Activated T-cell treated with anti-CD3 and anti-CD28 coated beads, Interleukin-2, amount 50 U/mL, for 72 hours (primary cell): ENCODE results near the gene SCO2. TPM values are rescaled to one million over a fixed set of nuclear protein-coding genes. Genes with fewer than 3 reads are reported as not detected.

Source experiments
- ATAC-seq, 2 donors: fragments of 150-1000 bp; cut with Tn5 transposase; replicated peaks in 1 of 2; 2 replicates each; pipeline ENCODE4 v1.10.0; 2021; ENCODE audit warnings: moderate library complexity in 2 of 2, mild to moderate bottlenecking in 1 of 2
- DNase-seq, 2 donors: peaks; one replicate each; pipeline ENCODE4 v3.0.0; 2021 to 2022; ENCODE audit warnings: mixed read lengths in 1 of 2
- H3K27ac Mint-ChIP-seq: one replicate; pipeline ENCODE4 v1.8.0; 2022; ENCODE audit warnings: mild to moderate bottlenecking, moderate library complexity, mixed read lengths
- H3K27me3 Mint-ChIP-seq: one replicate; pipeline ENCODE4 v1.8.0; 2022; ENCODE audit warnings: low read depth, mixed read lengths
- H3K36me3 Mint-ChIP-seq, 2 donors: one replicate each; pipeline ENCODE4 v1.8.0; 2022; ENCODE audit warnings: mixed read lengths in 2 of 2, mild to moderate bottlenecking in 1 of 2; ENCODE audit not compliant: insufficient read depth in 2 of 2
- H3K4me1 Mint-ChIP-seq: one replicate; pipeline ENCODE4 v1.8.0; 2022; ENCODE audit warnings: low read depth, mixed read lengths
- H3K4me3 Mint-ChIP-seq, 2 donors: one replicate each; pipeline ENCODE4 v1.8.0; 2022; ENCODE audit warnings: mild to moderate bottlenecking in 2 of 2, mixed read lengths in 2 of 2, moderate library complexity in 2 of 2
- H3K9me3 Mint-ChIP-seq, 2 donors: one replicate each; pipeline ENCODE4 v1.8.0; 2022; ENCODE audit warnings: mixed read lengths in 2 of 2
- total RNA-seq, 2 donors: library from RNA; stranded (reverse); gene quantifications; one replicate each; pipeline ENCODE4 v1.2.3, GENCODE V29; 2022

SCO2 gene
- total RNA-seq, 2 donors from 2014 or later: 8.3 to 8.5 TPM

- DNase-seq: no peak
- Mint-ChIP-seq H3K27ac (no peak overlapping the region), H3K36me3 (no peaks in the 10 kb centered on the region), H3K9me3 (no peaks in the 10 kb centered on the region), H3K4me1 (peaks cover 8% of the 10 kb centered on the region), H3K4me3 (no peak overlapping the region), H3K27me3 (no peaks in the 10 kb centered on the region)
- peak in 1 of 2 donors; percentile 17 for ATAC-seq
These were observed 38.0 kb downstream of the SCO2 start for GRCh38 chr22:50487290-50488005.

DNA sequence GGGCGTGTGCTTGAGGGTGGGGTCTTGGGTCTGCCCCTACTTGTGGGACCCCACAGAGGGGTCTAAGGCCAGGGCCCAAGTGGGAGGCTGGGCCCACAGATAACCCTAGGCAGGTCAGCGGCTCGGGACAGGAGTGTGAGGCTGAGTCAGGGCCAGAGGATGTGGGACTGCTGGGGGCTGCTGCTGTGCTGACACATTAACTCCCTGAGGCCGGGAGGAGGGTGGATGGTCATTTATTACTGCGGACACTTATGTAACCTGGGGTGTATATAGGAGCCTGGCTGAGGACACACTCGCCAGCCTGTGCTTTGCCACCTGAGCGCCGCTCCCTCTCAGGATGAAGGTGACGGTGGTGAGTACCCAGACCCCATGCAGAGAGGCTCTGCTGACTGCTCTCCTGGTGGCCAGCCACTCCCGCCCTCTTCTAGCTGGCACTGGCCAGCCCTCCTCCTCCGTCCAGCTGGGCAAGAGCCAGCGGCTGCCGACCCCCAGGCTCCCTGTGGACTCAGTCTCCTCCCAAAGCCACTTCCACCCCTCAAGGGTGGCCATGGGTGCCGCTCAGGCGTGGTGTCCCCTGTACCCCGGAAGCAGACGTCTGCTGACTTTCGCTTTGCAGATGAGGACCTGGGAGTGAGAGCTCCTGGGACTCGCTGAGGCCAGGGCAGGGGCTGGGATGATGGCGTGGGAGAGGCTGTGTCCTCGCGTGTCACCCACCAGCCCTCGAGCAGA lies 38.7 kb downstream of the SCO2 start, which contains the start of gene MIOX:
TSS of gene MIOX (plus strand) at position 299 of the 729 bp plus-strand sequence. CDS start at position 338, 39 bp downstream.
- Mint-ChIP-seq H3K27me3 (no peaks in the 10 kb centered on the region), H3K4me3 (no peak within 1 kb of the TSS), H3K4me1 (peaks cover 8% of the 10 kb centered on the region), H3K27ac (no peak within 1 kb of the TSS), H3K36me3 (no peaks in the 10 kb centered on the region), H3K9me3 (no peaks in the 10 kb centered on the region)
- ATAC-seq (peak in 1 of 2 donors; percentile 8), DNase-seq (no peak)

GRCh38 chr22:50485221-50486131 lies 39.9 kb downstream of the SCO2 start:
- H3K9me3 Mint-ChIP-seq: no peaks in the 10 kb centered on the region
- no peak overlapping the region for H3K4me3 Mint-ChIP-seq
- no peak overlapping the region for H3K27ac Mint-ChIP-seq
- no peaks in the 10 kb centered on the region for H3K4me1 Mint-ChIP-seq
- no peak for ATAC-seq
- no peak for DNase-seq
- H3K36me3 Mint-ChIP-seq: no peaks in the 10 kb centered on the region
- peaks cover 1% of the 10 kb centered on the region for H3K27me3 Mint-ChIP-seq

DNA sequence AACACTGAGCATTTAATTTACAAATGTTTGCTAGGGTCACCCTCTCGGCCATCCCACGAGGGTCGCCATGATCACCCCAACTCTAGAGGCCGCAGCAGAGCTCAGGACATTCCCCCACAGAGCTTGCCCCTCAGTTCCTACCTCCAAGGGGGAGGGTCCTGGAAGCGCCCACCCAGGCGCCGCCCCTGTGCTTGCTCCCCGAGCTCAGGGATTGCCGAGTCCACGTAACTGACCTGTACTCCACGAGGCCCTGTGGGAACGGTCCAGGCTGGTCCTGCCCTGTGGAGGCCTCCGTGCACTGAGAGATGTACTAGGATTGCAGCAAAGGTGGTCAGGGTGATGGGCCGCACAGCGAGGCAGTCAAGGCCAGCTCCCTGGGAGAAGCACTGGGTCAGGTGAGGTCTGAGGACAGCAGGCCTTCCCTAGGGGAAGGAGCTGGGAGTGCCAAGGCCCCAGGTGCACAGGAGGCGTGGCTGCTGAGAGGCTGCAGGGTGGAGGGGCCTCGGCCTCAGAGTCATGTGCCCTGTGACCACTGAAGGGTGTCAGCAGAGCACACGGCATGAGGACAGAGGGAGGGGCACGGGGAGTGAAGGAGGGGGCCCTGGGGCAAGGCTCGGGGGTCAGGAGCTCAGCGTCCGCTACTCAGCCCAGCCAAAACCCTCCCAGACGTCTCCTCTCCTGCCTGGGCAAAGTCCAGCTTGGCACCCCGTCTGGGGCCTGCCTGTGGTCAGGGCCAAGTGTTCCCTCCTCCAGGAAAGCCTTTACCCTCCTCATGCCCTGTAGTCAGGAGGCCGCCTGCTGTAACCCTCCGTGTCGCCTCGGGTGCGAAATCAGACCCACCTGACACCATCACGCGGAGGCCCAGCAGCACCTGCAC lies 41.2 kb downstream of the SCO2 start:
- Mint-ChIP-seq H3K4me3 (peak overlapping the region in 1 of 2 donors; percentile 10), H3K9me3 (no peaks in the 10 kb centered on the region), H3K27ac (no peak overlapping the region), H3K4me1 (peaks cover 7% of the 10 kb centered on the region), H3K36me3 (peaks cover 0 to 3% of the 10 kb centered on the region in 2 donors), H3K27me3 (peaks cover 9% of the 10 kb centered on the region)
- ATAC-seq (no peak), DNase-seq (no peak)

GRCh38 chr22:50483556-50483955 lies 41.8 kb downstream of the SCO2 start:
- no peak for ATAC-seq
- no peak for DNase-seq
- Mint-ChIP-seq H3K36me3 (peaks cover 0 to 3% of the 10 kb centered on the region in 2 donors), H3K4me1 (peaks cover 7% of the 10 kb centered on the region), H3K27ac (no peak overlapping the region), H3K27me3 (peaks cover 9% of the 10 kb centered on the region), H3K9me3 (no peaks in the 10 kb centered on the region), H3K4me3 (peak overlapping the region in 1 of 2 donors; percentile 10)

DNA sequence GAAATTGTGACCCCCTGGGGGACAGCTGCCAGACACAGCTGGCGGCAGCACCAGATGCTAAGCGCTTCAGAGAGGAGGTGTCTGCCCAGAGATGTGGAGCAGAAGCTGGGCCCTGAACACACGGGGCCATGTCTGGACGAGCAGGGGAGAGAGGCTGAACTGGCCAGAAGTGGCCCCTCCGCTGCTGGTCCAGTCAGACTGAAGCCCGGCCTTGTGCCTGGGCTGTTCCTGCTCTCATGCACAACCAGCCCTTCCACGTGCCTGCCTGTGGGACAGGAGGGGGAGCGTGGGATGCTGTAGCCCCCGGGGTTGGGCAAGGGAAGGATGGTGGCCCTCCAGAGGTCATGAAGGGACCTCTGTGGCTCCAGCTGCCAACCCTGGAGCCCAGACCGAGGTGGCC lies 42.3 kb downstream of the SCO2 start:
- H3K4me1 Mint-ChIP-seq: peaks cover 7% of the 10 kb centered on the region
- H3K36me3 Mint-ChIP-seq: peaks cover 0 to 3% of the 10 kb centered on the region in 2 donors
- H3K27me3 Mint-ChIP-seq: peaks cover 9% of the 10 kb centered on the region
- peak overlapping the region; percentile 79 to 88 for H3K4me3 Mint-ChIP-seq
- no peaks in the 10 kb centered on the region for H3K9me3 Mint-ChIP-seq
- no peak for ATAC-seq
- DNase-seq: no peak
- no peak overlapping the region for H3K27ac Mint-ChIP-seq

- Mint-ChIP-seq H3K27me3 (peaks cover 9% of the 10 kb centered on the region), H3K4me1 (peaks cover 7% of the 10 kb centered on the region), H3K4me3 (peak overlapping the region; percentile 79 to 88), H3K9me3 (no peaks in the 10 kb centered on the region), H3K27ac (no peak overlapping the region), H3K36me3 (peaks cover 0 to 3% of the 10 kb centered on the region in 2 donors)
- DNase-seq: no peak
- peak; percentile 1 for ATAC-seq
These were observed 43.0 kb downstream of the SCO2 start for GRCh38 chr22:50482107-50483074.

GRCh38 chr22:50481440-50482106 lies 43.8 kb downstream of the SCO2 start, which contains the start of gene ADM2:
ADM2 (plus strand) TSS chr22:50481543; CDS start chr22:50481848, 305 bp downstream.
- DNase-seq: peak; percentile 79 to 83
- Mint-ChIP-seq H3K4me1 (peaks cover 10% of the 10 kb centered on the region), H3K4me3 (peak within 1 kb of the TSS; percentile 79 to 88), H3K27me3 (peaks cover 9% of the 10 kb centered on the region), H3K36me3 (peaks cover 0 to 3% of the 10 kb centered on the region in 2 donors), H3K27ac (no peak within 1 kb of the TSS), H3K9me3 (no peaks in the 10 kb centered on the region)
- ATAC-seq: peak; percentile 92 to 93

GRCh38 chr22:50481045-50481439 lies 44.4 kb downstream of the SCO2 start:
- H3K9me3 Mint-ChIP-seq: no peaks in the 10 kb centered on the region
- peaks cover 15% of the 10 kb centered on the region for H3K4me1 Mint-ChIP-seq

GRCh38 chr22:50479721-50480120 lies 45.7 kb downstream of the SCO2 start:
- peaks cover 9% of the 10 kb centered on the region for H3K27me3 Mint-ChIP-seq

More at GRCh38 chr22:50481045-50481439, 44.4 kb downstream of the SCO2 start:
- Mint-ChIP-seq H3K36me3 (peaks cover 0 to 3% of the 10 kb centered on the region in 2 donors), H3K4me3 (peak overlapping the region; percentile 55 to 79), H3K27ac (no peak overlapping the region), H3K27me3 (peaks cover 9% of the 10 kb centered on the region)
- no peak for DNase-seq
- no peak for ATAC-seq

GRCh38 chr22:50477923-50478322 lies 47.5 kb downstream of the SCO2 start:
- ATAC-seq: no peak
- H3K4me1 Mint-ChIP-seq: peaks cover 30% of the 10 kb centered on the region
- no peak for DNase-seq
- peaks cover 5 to 6% of the 10 kb centered on the region in 2 donors for H3K36me3 Mint-ChIP-seq
- no peak overlapping the region for H3K27ac Mint-ChIP-seq
- H3K9me3 Mint-ChIP-seq: no peaks in the 10 kb centered on the region
- H3K4me3 Mint-ChIP-seq: no peak overlapping the region
- peaks cover 9% of the 10 kb centered on the region for H3K27me3 Mint-ChIP-seq

More at GRCh38 chr22:50479721-50480120, 45.7 kb downstream of the SCO2 start:
- Mint-ChIP-seq H3K27ac (peak overlapping the region; percentile 7), H3K4me3 (peak overlapping the region; percentile 78 to 79), H3K9me3 (no peaks in the 10 kb centered on the region), H3K4me1 (peaks cover 17% of the 10 kb centered on the region), H3K36me3 (peaks cover 0 to 3% of the 10 kb centered on the region in 2 donors)
- DNase-seq (no peak), ATAC-seq (no peak)
